Measurements from ENCODE around the gene PRRT4.

The PRRT4 gene

GRCh38 chr7:128349466-128349825 lies 12.0 kb downstream of the PRRT4 start:
- DNase-seq (ENCODE audit: low read depth), result no peak
- no peak for TF ChIP-seq CTCF (IDR thresholded peaks at IDR 0.05; ENCODE audit: low read length, missing control alignments)
- no peak overlapping the region for H3K4me3 ChIP-seq (replicated peaks; ENCODE audit: low read depth, low read length)

- peak; percentile 67 for DNase-seq (ENCODE audit: low read depth)
- peak; percentile 84 for TF ChIP-seq CTCF (IDR thresholded peaks at IDR 0.05; ENCODE audit: low read length, missing control alignments)
- no peak overlapping the region for H3K4me3 ChIP-seq (replicated peaks; ENCODE audit: low read depth, low read length)
Measured at GRCh38 chr7:128347647-128348097, 13.8 kb downstream of the PRRT4 start.

GRCh38 chr7:128344431-128344774 lies 17.1 kb downstream of the PRRT4 start:
- no peak for DNase-seq (ENCODE audit: low read depth)
- no peak overlapping the region for H3K4me3 ChIP-seq (replicated peaks; ENCODE audit: low read depth, low read length)
- no peak for TF ChIP-seq CTCF (IDR thresholded peaks at IDR 0.05; ENCODE audit: low read length, missing control alignments)

- H3K4me3 ChIP-seq (replicated peaks; ENCODE audit: low read depth, low read length), result peak within 1 kb of the TSS; percentile 99
- peak; percentile 94 for DNase-seq (ENCODE audit: low read depth)
- no peak for TF ChIP-seq CTCF (IDR thresholded peaks at IDR 0.05; ENCODE audit: low read length, missing control alignments)
Measured at GRCh38 chr7:128343554-128344430, 17.7 kb downstream of the PRRT4 start, which contains the start of gene RBM28. Gene RBM28 (minus strand): TSS chr7:128343908. CDS start chr7:128343793, 115 bp downstream.

- H3K4me3 ChIP-seq (replicated peaks; ENCODE audit: low read depth, low read length), result no peak overlapping the region
- DNase-seq (ENCODE audit: low read depth), result no peak
- no peak for TF ChIP-seq CTCF (IDR thresholded peaks at IDR 0.05; ENCODE audit: low read length, missing control alignments)
Measured at GRCh38 chr7:128341733-128342132, 19.8 kb downstream of the PRRT4 start.

- no peak for TF ChIP-seq CTCF (IDR thresholded peaks at IDR 0.05; ENCODE audit: low read length, missing control alignments)
- DNase-seq (ENCODE audit: low read depth), result no peak
- H3K4me3 ChIP-seq (replicated peaks; ENCODE audit: low read depth, low read length), result no peak overlapping the region
Measured at GRCh38 chr7:128335730-128336129, 25.8 kb downstream of the PRRT4 start.

GRCh38 chr7:128324368-128324680 lies 37.2 kb downstream of the PRRT4 start:
- no peak for DNase-seq (ENCODE audit: low read depth)
- H3K4me3 ChIP-seq (replicated peaks; ENCODE audit: low read depth, low read length), result no peak overlapping the region
- no peak for TF ChIP-seq CTCF (IDR thresholded peaks at IDR 0.05; ENCODE audit: low read length, missing control alignments)
